PC-9 (cell line): Measurements from ENCODE around the gene CIAO2A.
"Not testable (repeated sequence)": the region's sequence is repeated elsewhere in the genome, so short reads cannot be mapped to it uniquely, and the experiment has no call there.

ENCODE experiments used
- CTCF ChIP-seq: fragments of 200-600 bp; sonication (generic); conservative IDR thresholded peaks from 2 replicates; pipeline ENCODE4 v1.6.1; 2017; ENCODE audit warnings: mixed run types, antibody characterized with exemption, mild to moderate bottlenecking, moderate library complexity
- EZH2 ChIP-seq: fragments of 200-600 bp; sonication (generic); IDR thresholded peaks from 2 replicates; pipeline ENCODE4 v1.8.0; 2017; ENCODE audit warnings: antibody characterized with exemption, low read depth

DNA sequence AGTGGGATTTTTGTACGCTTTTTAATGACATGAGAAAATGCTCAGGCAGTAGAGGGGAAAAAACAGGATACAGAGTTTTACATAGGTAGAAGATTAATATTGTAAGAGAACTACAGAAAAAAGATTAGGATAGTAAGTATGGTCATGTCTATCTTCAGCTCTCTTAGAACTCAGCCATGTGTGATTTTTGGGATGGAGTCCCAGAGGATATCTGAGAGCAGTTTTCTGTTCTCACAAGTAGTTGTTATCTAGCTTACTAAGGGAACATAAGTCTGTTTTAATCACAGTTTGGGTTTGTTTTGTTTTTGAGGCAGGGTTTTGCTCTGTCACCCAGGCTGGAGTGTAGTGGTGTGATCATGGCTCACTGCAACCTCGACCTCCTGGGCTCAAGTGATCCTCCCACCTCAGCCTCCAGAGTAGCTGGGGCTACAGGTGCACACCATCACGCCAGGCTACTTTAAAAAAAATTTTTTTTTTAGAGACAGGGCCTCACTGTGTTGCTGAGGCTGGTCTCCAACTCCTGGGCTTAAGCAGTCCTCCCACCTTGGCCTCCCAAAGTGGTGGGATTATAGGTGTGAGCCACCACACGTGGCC lies 16.6 kb upstream of the CIAO2A start:
- TF ChIP-seq CTCF, EZH2: not testable (repeated sequence)
